CD14-positive monocyte (primary cell): ENCODE measurements around the gene PCID2. TPM values are rescaled to one million over a fixed set of nuclear protein-coding genes. Genes with fewer than 3 reads are reported as not detected.

Source experiments
- DNase-seq, 3 donors: peaks; one replicate each; pipeline ENCODE4 v3.0.0-alpha.2; 2011 to 2022
- H2AFZ ChIP-seq: 2 replicates; pipeline ENCODE4 v1.6.0; 2012; ENCODE audit warnings: mild to moderate bottlenecking, low read depth, low read length, inconsistent platforms; ENCODE audit not compliant: insufficient read depth, poor library complexity, severe bottlenecking
- H3K27ac ChIP-seq, 2 donors: 1 replicate in 1 of 2; 2 replicates in 1 of 2; pipeline ENCODE4 v1.5.1; 2012 to 2013; ENCODE audit warnings: low read length in 2 of 2, control low read depth in 1 of 2, inconsistent platforms in 1 of 2, low read depth in 1 of 2, mild to moderate bottlenecking in 1 of 2
- H3K27me3 ChIP-seq, 2 donors: one replicate each; pipeline versions ENCODE4 v1.6.0 to v1.6.1; 2011 to 2013; ENCODE audit warnings: low read length in 2 of 2; ENCODE audit not compliant: control insufficient read depth in 2 of 2, insufficient read depth in 2 of 2
- H3K36me3 ChIP-seq, 2 donors: replicated peaks in 1 of 2; 1 replicate in 1 of 2; 2 replicates in 1 of 2; pipeline versions ENCODE4 v1.5.1 to v1.6.1; 2012 to 2013; ENCODE audit warnings: low read length in 2 of 2, control low read depth in 1 of 2, inconsistent platforms in 1 of 2, mild to moderate bottlenecking in 1 of 2; ENCODE audit not compliant: insufficient read depth in 2 of 2, control insufficient read depth in 1 of 2
- H3K4me1 ChIP-seq, 2 donors: 1 replicate in 1 of 2; 2 replicates in 1 of 2; pipeline versions ENCODE4 v1.5.1 to v1.6.1; 2012 to 2013; ENCODE audit warnings: low read length in 2 of 2, control low read depth in 1 of 2, inconsistent platforms in 1 of 2, mild to moderate bottlenecking in 1 of 2, moderate library complexity in 1 of 2; ENCODE audit not compliant: insufficient read depth in 2 of 2, control insufficient read depth in 1 of 2
- H3K4me2 ChIP-seq: replicated peaks from 2 replicates; pipeline ENCODE3; 2012; ENCODE audit warnings: low read length, moderate library complexity, mild to moderate bottlenecking; ENCODE audit not compliant: poor library complexity, severe bottlenecking; ENCODE audit errors: extremely low read depth
- H3K4me3 ChIP-seq, 3 experiments: fragments of 200-600 bp in 1 of 3; sonication (generic) in 1 of 3; replicated peaks in 1 of 3; 1 replicate in 2 of 3; 2 replicates in 1 of 3; pipeline ENCODE4 v1.5.1; 2011 to 2013; ENCODE audit warnings: low read length in 3 of 3, mild to moderate bottlenecking in 3 of 3, control low read depth in 2 of 3, low read depth in 2 of 3, inconsistent platforms in 1 of 3, moderate library complexity in 1 of 3
- H3K79me2 ChIP-seq: 2 replicates; pipeline ENCODE4 v1.6.0; 2012; ENCODE audit warnings: mild to moderate bottlenecking, control low read depth, inconsistent platforms, low read length, moderate library complexity; ENCODE audit not compliant: insufficient read depth
- H3K9ac ChIP-seq: 2 replicates; pipeline ENCODE4 v1.6.0; 2017; ENCODE audit warnings: low read length, mild to moderate bottlenecking; ENCODE audit not compliant: insufficient read depth, poor library complexity, severe bottlenecking
- H3K9me3 ChIP-seq, 2 donors: replicated peaks in 1 of 2; 1 replicate in 1 of 2; 2 replicates in 1 of 2; pipeline versions ENCODE4 v1.5.1 to v1.6.1; 2012 to 2013; ENCODE audit warnings: low read length in 2 of 2, control low read depth in 1 of 2; ENCODE audit not compliant: control insufficient read depth in 1 of 2, insufficient read depth in 1 of 2
- H4K20me1 ChIP-seq: 2 replicates; pipeline ENCODE4 v1.6.0; 2012; ENCODE audit warnings: mild to moderate bottlenecking, low read length, control low read depth, moderate library complexity; ENCODE audit not compliant: insufficient read depth
- H3K27ac Mint-ChIP-seq, 7 donors: one replicate each; pipeline ENCODE4 v1.8.0; 2020; ENCODE audit warnings: mild to moderate bottlenecking in 7 of 7, mixed read lengths in 7 of 7, moderate library complexity in 6 of 7, inconsistent platforms in 2 of 7
- H3K27me3 Mint-ChIP-seq, 3 donors: one replicate each; pipeline ENCODE4 v1.8.0; 2021 to 2022; ENCODE audit warnings: low read depth in 3 of 3, mild to moderate bottlenecking in 3 of 3, mixed read lengths in 3 of 3, moderate library complexity in 3 of 3, inconsistent platforms in 1 of 3
- H3K36me3 Mint-ChIP-seq, 2 donors: one replicate each; pipeline ENCODE4 v1.8.0; 2020; ENCODE audit warnings: mixed read lengths in 2 of 2, inconsistent platforms in 1 of 2, mild to moderate bottlenecking in 1 of 2
- H3K4me1 Mint-ChIP-seq: one replicate; pipeline ENCODE4 v1.8.0; 2020; ENCODE audit warnings: mild to moderate bottlenecking, mixed read lengths
- H3K4me3 Mint-ChIP-seq, 2 donors: one replicate each; pipeline ENCODE4 v1.8.0; 2020; ENCODE audit warnings: mild to moderate bottlenecking in 2 of 2, mixed read lengths in 2 of 2, moderate library complexity in 1 of 2
- H3K9me3 Mint-ChIP-seq, 7 donors: one replicate each; pipeline ENCODE4 v1.8.0; 2020 to 2022; ENCODE audit warnings: mixed read lengths in 7 of 7, mild to moderate bottlenecking in 6 of 7, moderate library complexity in 6 of 7, inconsistent platforms in 2 of 7
- CTCF ChIP-seq: fragments of 200-600 bp; IDR thresholded peaks from one replicate; pipeline ENCODE4 v1.8.0; 2022; ENCODE audit warnings: antibody characterized with exemption, mild to moderate bottlenecking
- WGBS: methylation state at CpG from one replicate; pipeline ENCODE4 v1.1.5; 2013; ENCODE audit warnings: missing lambda C conversion rate; ENCODE audit not compliant: insufficient coverage; 5-methylcytosine and 5-hydroxymethylcytosine counted together
- intact Hi-C, 2 donors: fragments of 100-400 bp; cut with micrococcal nuclease; formaldehyde crosslinking; loops; one replicate each; pipeline versions ENCODE4 v1.15.0 to v1.15.1; 2023
- polyA plus RNA-seq, 3 donors: library from polyadenylated mRNA; depleted of rRNA in 1 of 3; unstranded in 2 of 3; stranded (reverse) in 1 of 3; fragments of 300-500 nt in 2 of 3; fragments of >200 nt in 1 of 3; fragmentation: Illumina TruSeq in 2 of 3; gene quantifications; 1 replicate in 2 of 3; 2 replicates in 1 of 3; pipeline ENCODE4 v1.2.3, GENCODE V29; 2012 to 2021

The PCID2 gene
- polyA plus RNA-seq, 3 donors = 31.5 to 39.8 (median 34.2) TPM

- Histone ChIP-seq H3K9ac (no peak overlapping the region), H2AFZ (no peak overlapping the region), H3K27ac (no peak overlapping the region), H3K36me3 (peaks cover 87 to 100% of the 10 kb centered on the region in 2 donors), H4K20me1 (no peaks in the 10 kb centered on the region), H3K4me1 (no peaks in the 10 kb centered on the region), H3K4me2 (no peak overlapping the region), H3K4me3 (no peak overlapping the region), H3K27me3 (no peaks in the 10 kb centered on the region), H3K79me2 (no peaks in the 10 kb centered on the region), H3K9me3 (no peaks in the 10 kb centered on the region)
- 95% methylated on average over 10 of the region's 11 CpGs for WGBS
- peaks cover 0 to 3% (median 0%) of the 10 kb centered on the region in 7 donors for H3K9me3 Mint-ChIP-seq
- TF ChIP-seq CTCF = no peak
- no peaks in the 10 kb centered on the region for H3K4me1 Mint-ChIP-seq
- intact Hi-C loops = no loop called here
- H3K36me3 Mint-ChIP-seq = peaks cover 87 to 96% of the 10 kb centered on the region in 2 donors
- peak overlapping the region in 1 of 7 donors; percentile 19 for H3K27ac Mint-ChIP-seq
- no peak for DNase-seq
- no peak overlapping the region for H3K4me3 Mint-ChIP-seq
- no peaks in the 10 kb centered on the region for H3K27me3 Mint-ChIP-seq
Observed at GRCh38 chr13:113252516-113253095, 44.1 kb upstream of the PCID2 start.

- peak; percentile 9 for TF ChIP-seq CTCF
- Mint-ChIP-seq H3K9me3 (peaks cover 0 to 1% (median 0%) of the 10 kb centered on the region in 7 donors), H3K27me3 (no peaks in the 10 kb centered on the region), H3K4me3 (no peak overlapping the region), H3K36me3 (peaks cover 91 to 99% of the 10 kb centered on the region in 2 donors), H3K27ac (peak overlapping the region in 1 of 7 donors; percentile 37), H3K4me1 (no peaks in the 10 kb centered on the region)
- Histone ChIP-seq H4K20me1 (no peaks in the 10 kb centered on the region), H3K4me2 (no peak overlapping the region), H3K27me3 (no peaks in the 10 kb centered on the region), H3K9me3 (no peaks in the 10 kb centered on the region), H2AFZ (no peak overlapping the region), H3K79me2 (no peaks in the 10 kb centered on the region), H3K27ac (no peak overlapping the region), H3K36me3 (peaks cover 85 to 100% of the 10 kb centered on the region in 2 donors), H3K4me3 (no peak overlapping the region), H3K9ac (no peak overlapping the region), H3K4me1 (no peaks in the 10 kb centered on the region)
- no peak for DNase-seq
- WGBS = 66% methylated on average over 4 of the region's 10 CpGs
- intact Hi-C loops = no loop called here
Observed at GRCh38 chr13:113245849-113246796, 37.7 kb upstream of the PCID2 start.
